ENCODE data around the gene TMEM119.
A peak's percentile ranks its signal among the peaks of the same experiment; 100 is the strongest.

TMEM119 gene

DNA sequence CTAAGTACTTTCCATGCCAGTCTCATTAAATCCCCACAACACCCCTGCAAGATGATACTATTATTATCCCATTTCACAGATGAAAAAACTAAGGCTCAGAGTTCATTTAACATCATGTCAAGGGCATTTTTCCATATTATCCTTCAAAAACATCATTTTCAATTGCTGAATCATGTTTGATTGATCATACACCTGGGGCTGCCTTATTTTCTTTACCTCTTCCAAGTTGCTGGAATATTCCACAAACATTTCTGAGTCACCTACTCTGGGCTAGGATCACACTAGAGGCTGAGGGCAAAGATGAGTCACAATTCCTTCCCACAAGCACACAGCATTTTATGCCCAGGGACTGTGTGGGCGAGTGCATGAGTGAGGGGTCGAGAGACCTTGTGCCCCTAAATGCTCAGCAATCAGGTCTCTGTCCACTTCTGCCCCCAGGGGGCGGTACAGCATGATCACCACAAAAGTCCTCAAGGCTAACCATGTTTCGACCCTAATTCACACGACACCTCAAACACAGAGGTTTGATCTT is 14.1 kb upstream of the TMEM119 start:
- no peak for DNase-seq (ENCODE audit: insufficient read length, low spot score)
- no peak for FAIRE-seq
- TF ChIP-seq, protein P1, sequence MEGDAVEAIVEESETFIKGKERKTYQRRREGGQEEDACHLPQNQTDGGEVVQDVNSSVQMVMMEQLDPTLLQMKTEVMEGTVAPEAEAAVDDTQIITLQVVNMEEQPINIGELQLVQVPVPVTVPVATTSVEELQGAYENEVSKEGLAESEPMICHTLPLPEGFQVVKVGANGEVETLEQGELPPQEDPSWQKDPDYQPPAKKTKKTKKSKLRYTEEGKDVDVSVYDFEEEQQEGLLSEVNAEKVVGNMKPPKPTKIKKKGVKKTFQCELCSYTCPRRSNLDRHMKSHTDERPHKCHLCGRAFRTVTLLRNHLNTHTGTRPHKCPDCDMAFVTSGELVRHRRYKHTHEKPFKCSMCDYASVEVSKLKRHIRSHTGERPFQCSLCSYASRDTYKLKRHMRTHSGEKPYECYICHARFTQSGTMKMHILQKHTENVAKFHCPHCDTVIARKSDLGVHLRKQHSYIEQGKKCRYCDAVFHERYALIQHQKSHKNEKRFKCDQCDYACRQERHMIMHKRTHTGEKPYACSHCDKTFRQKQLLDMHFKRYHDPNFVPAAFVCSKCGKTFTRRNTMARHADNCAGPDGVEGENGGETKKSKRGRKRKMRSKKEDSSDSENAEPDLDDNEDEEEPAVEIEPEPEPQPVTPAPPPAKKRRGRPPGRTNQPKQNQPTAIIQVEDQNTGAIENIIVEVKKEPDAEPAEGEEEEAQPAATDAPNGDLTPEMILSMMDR (IDR thresholded peaks at IDR 0.05; ENCODE audit: insufficient read depth, missing control alignments): peak; percentile 38

DNA sequence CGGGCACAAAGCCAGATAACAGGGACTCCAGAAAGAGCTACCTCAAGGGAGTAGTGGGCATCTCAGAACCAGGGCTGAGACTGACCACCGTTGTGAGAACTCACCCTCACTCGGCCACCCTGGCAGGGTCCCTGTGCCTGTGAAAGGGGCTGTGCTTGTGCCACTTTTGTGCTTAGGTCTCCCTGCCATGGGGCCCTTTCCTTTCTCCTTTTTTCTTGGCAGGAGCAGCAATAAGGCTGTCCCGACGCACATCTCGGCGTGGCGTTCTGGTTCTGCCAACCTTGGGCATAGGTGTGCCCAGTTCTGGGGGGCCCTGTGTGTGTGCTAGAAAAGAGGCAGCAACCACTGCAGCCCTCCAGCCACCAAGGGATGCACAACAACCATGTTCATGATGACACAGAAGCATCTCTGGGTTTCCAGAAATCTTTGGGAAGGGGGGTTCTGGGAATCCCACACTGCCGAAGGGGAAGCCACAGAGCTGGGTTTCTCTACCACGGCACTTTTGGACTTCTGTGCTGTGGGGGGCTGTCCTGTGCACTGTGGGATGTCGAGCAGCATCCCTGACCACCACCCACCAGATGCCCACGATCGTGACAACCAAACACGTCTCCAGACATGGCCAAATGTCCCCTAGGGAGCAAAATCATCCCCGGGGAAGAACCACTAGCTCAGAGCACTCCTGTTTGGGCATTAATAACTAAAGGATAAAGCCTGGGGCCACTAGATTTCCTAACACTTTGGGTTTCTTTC is 13.1 kb upstream of the TMEM119 start:
- DNase-seq (ENCODE audit: insufficient read length, low spot score) (no peak), FAIRE-seq (no peak)
- TF ChIP-seq, protein P1 (IDR thresholded peaks at IDR 0.05; ENCODE audit: insufficient read depth, missing control alignments): no peak

GRCh38 chr12:108610336-108610815 is 12.5 kb upstream of the TMEM119 start:
- no peak for FAIRE-seq
- no peak for DNase-seq (ENCODE audit: insufficient read length, low spot score)
- TF ChIP-seq, protein P1 (IDR thresholded peaks at IDR 0.05; ENCODE audit: insufficient read depth, missing control alignments): no peak

DNA sequence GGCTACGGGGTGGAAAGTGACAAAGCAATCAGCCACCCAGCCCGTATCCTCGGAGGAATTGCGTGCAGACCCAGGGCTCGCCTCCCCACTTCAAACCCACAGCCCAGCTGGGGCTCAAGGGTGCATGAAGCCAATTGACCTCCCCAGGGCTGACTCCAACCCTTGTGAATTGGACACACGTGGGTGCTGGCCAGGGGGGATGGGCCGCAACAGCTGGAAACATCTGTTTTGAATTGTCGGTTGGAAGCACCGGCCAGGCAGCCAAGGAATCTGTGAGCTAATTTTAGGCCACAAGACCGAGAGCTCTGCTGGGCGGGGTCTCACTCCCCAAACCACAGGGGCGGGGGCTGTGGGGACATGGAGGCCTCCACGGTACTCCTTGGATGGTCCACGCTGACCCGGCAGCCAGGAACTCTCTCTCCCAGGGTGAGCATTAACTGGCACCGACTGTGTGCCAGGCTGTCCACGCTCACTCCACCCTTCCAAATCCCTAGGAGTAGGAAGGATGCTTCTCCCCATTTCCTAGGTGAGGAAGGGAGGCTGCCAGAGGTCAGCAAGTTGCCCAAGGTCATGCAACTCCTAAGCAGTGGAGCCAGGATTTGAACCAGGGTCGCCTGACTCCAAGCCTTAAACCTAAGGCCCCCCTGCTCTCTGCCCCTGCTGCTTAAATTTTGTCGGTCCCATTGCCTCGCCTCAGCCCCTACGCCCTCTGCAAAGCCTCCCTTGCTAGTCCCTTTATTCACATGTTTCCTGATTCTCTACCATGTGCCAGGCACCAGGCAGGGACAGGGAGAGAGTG is 11.9 kb upstream of the TMEM119 start:
- DNase-seq (ENCODE audit: insufficient read length, low spot score) (no peak), FAIRE-seq (no peak)
- TF ChIP-seq, protein P1 (IDR thresholded peaks at IDR 0.05; ENCODE audit: insufficient read depth, missing control alignments): no peak

- FAIRE-seq: no peak
- DNase-seq (ENCODE audit: insufficient read length, low spot score): no peak
- TF ChIP-seq, protein P1 (IDR thresholded peaks at IDR 0.05; ENCODE audit: insufficient read depth, missing control alignments): no peak
These were observed 10.7 kb upstream of the TMEM119 start for GRCh38 chr12:108608616-108609015.

DNA sequence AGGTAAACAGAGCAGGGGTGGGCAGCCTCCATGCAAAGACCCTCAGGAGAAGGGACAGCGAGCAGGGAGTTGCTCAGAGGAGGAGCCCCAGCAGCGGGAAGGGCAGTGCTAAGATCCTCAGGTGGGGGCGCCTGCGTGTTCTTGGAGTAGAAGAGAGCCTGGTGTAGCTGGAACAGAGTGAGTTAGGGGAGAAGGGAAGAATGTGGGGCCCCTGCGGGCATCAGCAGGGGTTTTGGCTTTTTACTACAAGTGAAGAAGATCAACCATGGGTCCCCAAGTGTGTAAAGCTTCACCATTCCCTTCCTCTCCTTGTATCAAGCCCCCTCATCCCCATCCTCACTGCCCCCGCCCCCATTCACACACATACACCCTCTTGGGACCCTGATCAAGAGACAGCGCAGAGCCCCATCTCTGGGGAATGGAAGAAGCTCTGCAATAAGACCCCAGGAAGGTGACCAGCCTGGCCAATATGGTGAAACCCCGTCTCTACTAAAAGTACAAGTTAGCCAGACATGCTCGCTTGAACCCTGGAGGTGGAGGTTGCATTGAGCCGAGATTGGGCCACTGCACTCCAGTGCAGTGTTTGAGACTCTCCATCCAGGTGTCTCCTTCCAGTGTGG is 10.2 kb upstream of the TMEM119 start:
- no peak for FAIRE-seq
- TF ChIP-seq, protein P1 (IDR thresholded peaks at IDR 0.05; ENCODE audit: insufficient read depth, missing control alignments): no peak

More for the DNA sequence above, 10.2 kb upstream of the TMEM119 start:
- no peak for DNase-seq (ENCODE audit: insufficient read length, low spot score)
